H9 (cell line): ENCODE measurements around the gene ATG101. TPM values are rescaled to one million over a fixed set of nuclear protein-coding genes. Genes with fewer than 3 reads are reported as not detected.

ENCODE experiments used
- DNase-seq: peaks from one replicate; pipeline ENCODE4 v3.0.0-alpha.2; 2017
- H2AFZ ChIP-seq: one replicate; pipeline ENCODE4 v1.6.1; 2013; ENCODE audit warnings: mild to moderate bottlenecking, low read length, control low read depth, moderate library complexity
- H2AK5ac ChIP-seq: 2 replicates; pipeline ENCODE4 v1.6.1; 2013; ENCODE audit warnings: low read length, control low read depth, mixed read lengths; ENCODE audit not compliant: insufficient read length
- H2BK120ac ChIP-seq: one replicate; pipeline ENCODE4 v1.6.1; 2013; ENCODE audit warnings: low read depth, mild to moderate bottlenecking, low read length, control low read depth, inconsistent platforms; ENCODE audit not compliant: poor library complexity, severe bottlenecking
- H2BK12ac ChIP-seq: 2 replicates; pipeline ENCODE4 v1.6.1; 2013; ENCODE audit warnings: low read length, control low read depth, mixed read lengths, low read depth; ENCODE audit not compliant: insufficient read length
- H2BK15ac ChIP-seq: 2 replicates; pipeline ENCODE4 v1.6.1; 2013; ENCODE audit warnings: low read depth, low read length, control low read depth
- H2BK20ac ChIP-seq: one replicate; pipeline ENCODE4 v1.6.1; 2013; ENCODE audit warnings: low read depth, mild to moderate bottlenecking, low read length, control low read depth, inconsistent platforms; ENCODE audit not compliant: poor library complexity, severe bottlenecking
- H2BK5ac ChIP-seq: 2 replicates; pipeline ENCODE4 v1.6.1; 2013; ENCODE audit warnings: low read length, control low read depth, mixed read lengths; ENCODE audit not compliant: insufficient read length
- H3K14ac ChIP-seq: 2 replicates; pipeline ENCODE4 v1.6.1; 2013; ENCODE audit warnings: low read length, control low read depth; ENCODE audit not compliant: insufficient read depth
- H3K18ac ChIP-seq: 2 replicates; pipeline ENCODE4 v1.6.1; 2013; ENCODE audit warnings: low read depth, mild to moderate bottlenecking, mixed read lengths, low read length, control low read depth; ENCODE audit not compliant: insufficient read length
- H3K23ac ChIP-seq: 2 replicates; pipeline ENCODE4 v1.6.1; 2013; ENCODE audit warnings: low read length, control low read depth, mixed read lengths, low read depth; ENCODE audit not compliant: insufficient read length
- H3K23me2 ChIP-seq: 2 replicates; pipeline ENCODE4 v1.6.1; 2013; ENCODE audit warnings: low read depth, mild to moderate bottlenecking, mixed read lengths, low read length, control low read depth; ENCODE audit not compliant: insufficient read length, poor library complexity, severe bottlenecking
- H3K27ac ChIP-seq: 2 replicates; pipeline ENCODE4 v1.5.1; 2013; ENCODE audit warnings: low read length, control low read depth, mixed read lengths, low read depth; ENCODE audit not compliant: insufficient read length
- H3K27me3 ChIP-seq: 2 replicates; pipeline ENCODE4 v1.6.1; 2013; ENCODE audit warnings: low read length, control low read depth, inconsistent platforms; ENCODE audit not compliant: insufficient read depth
- H3K4ac ChIP-seq: 2 replicates; pipeline ENCODE4 v1.6.1; 2013; ENCODE audit warnings: low read depth, mild to moderate bottlenecking, control low read depth, inconsistent platforms, low read length, moderate library complexity
- H3K4me1 ChIP-seq: 2 replicates; pipeline ENCODE4 v1.6.1; 2013; ENCODE audit warnings: low read length, control low read depth, inconsistent platforms; ENCODE audit not compliant: insufficient read depth
- H3K4me2 ChIP-seq: 2 replicates; pipeline ENCODE4 v1.6.1; 2013; ENCODE audit warnings: low read length, control low read depth, mixed read lengths; ENCODE audit not compliant: insufficient read length, insufficient read depth
- H3K56ac ChIP-seq: 2 replicates; pipeline ENCODE4 v1.6.1; 2013; ENCODE audit warnings: low read depth, mild to moderate bottlenecking, mixed read lengths, low read length, control low read depth; ENCODE audit not compliant: insufficient read length
- H3K79me1 ChIP-seq: 2 replicates; pipeline ENCODE4 v1.6.1; 2013; ENCODE audit warnings: low read depth, mild to moderate bottlenecking, moderate library complexity, low read length, control low read depth, inconsistent platforms; ENCODE audit not compliant: insufficient read depth, poor library complexity, severe bottlenecking
- H3K79me2 ChIP-seq: 2 replicates; pipeline ENCODE4 v1.6.1; 2013; ENCODE audit warnings: low read length, control low read depth, inconsistent platforms; ENCODE audit not compliant: insufficient read depth
- H3K9ac ChIP-seq: 2 replicates; pipeline ENCODE4 v1.6.1; 2013; ENCODE audit warnings: low read length, control low read depth, mixed read lengths; ENCODE audit not compliant: insufficient read length; ENCODE audit errors: extremely low read depth
- H3K9me3 ChIP-seq: one replicate; pipeline ENCODE4 v1.6.1; 2013; ENCODE audit warnings: low read depth, low read length, inconsistent platforms; ENCODE audit not compliant: control insufficient read depth
- H3T11ph ChIP-seq: one replicate; pipeline ENCODE4 v1.6.1; 2013; ENCODE audit warnings: mild to moderate bottlenecking, low read length, control low read depth, inconsistent platforms
- H4K20me1 ChIP-seq: one replicate; pipeline ENCODE4 v1.6.1; 2013; ENCODE audit not compliant: control insufficient read depth, insufficient read length, insufficient read depth
- H4K5ac ChIP-seq: 2 replicates; pipeline ENCODE4 v1.6.1; 2013; ENCODE audit warnings: low read depth, mild to moderate bottlenecking, mixed read lengths, low read length, control low read depth; ENCODE audit not compliant: insufficient read length
- H4K8ac ChIP-seq: replicated peaks from 2 replicates; pipeline ENCODE4 v1.6.1; 2013; ENCODE audit warnings: low read length, control low read depth, mixed read lengths, low read depth; ENCODE audit not compliant: insufficient read length
- H4K91ac ChIP-seq: 2 replicates; pipeline ENCODE4 v1.6.1; 2013; ENCODE audit warnings: low read depth, mild to moderate bottlenecking, moderate library complexity, mixed read lengths, low read length, control low read depth; ENCODE audit not compliant: insufficient read length
- H3K27ac Mint-ChIP-seq, 3 experiments: 2 replicates in 2 of 3; 3 replicates in 1 of 3; pipeline ENCODE4 v1.8.0; 2020 to 2021; ENCODE audit warnings: mixed read lengths in 3 of 3, mild to moderate bottlenecking in 1 of 3, moderate library complexity in 1 of 3
- H3K27me3 Mint-ChIP-seq: 2 replicates; pipeline ENCODE4 v1.8.0; 2021; ENCODE audit warnings: low read depth, mild to moderate bottlenecking, moderate library complexity, mixed read lengths
- H3K36me3 Mint-ChIP-seq, 3 experiments: 2 replicates in 2 of 3; 3 replicates in 1 of 3; pipeline ENCODE4 v1.8.0; 2020 to 2021; ENCODE audit warnings: low read depth in 3 of 3, mixed read lengths in 3 of 3; ENCODE audit not compliant: insufficient read depth in 1 of 3
- H3K4me1 Mint-ChIP-seq, 2 experiments: 2 replicates each; pipeline ENCODE4 v1.8.0; 2020; ENCODE audit warnings: mixed read lengths in 2 of 2
- H3K4me3 Mint-ChIP-seq, 2 experiments: 2 replicates in 1 of 2; 3 replicates in 1 of 2; pipeline ENCODE4 v1.8.0; 2020 to 2021; ENCODE audit warnings: mild to moderate bottlenecking in 2 of 2, mixed read lengths in 2 of 2, moderate library complexity in 1 of 2
- H3K9me3 Mint-ChIP-seq, 2 experiments: 2 replicates in 1 of 2; 3 replicates in 1 of 2; pipeline ENCODE4 v1.8.0; 2020; ENCODE audit warnings: mild to moderate bottlenecking in 2 of 2, mixed read lengths in 2 of 2, moderate library complexity in 1 of 2
- WGBS: extraction: QIAGEN DNeasy Blood & Tissue Kit; methylation state at CpG from one replicate; pipeline ENCODE4 v1.1.7; 2013; ENCODE audit warnings: missing lambda C conversion rate, low lambda C conversion rate, mixed read lengths; ENCODE audit not compliant: insufficient read length; ENCODE audit errors: extremely low coverage; 5-methylcytosine and 5-hydroxymethylcytosine counted together
- total RNA-seq: library from RNA; stranded (reverse); gene quantifications from 2 replicates; pipeline ENCODE4 v1.2.1, GENCODE V29; 2021
- TF ChIP-seq, protein P1 (sequence below): fragments of 200-600 bp; sonication (generic); conservative IDR thresholded peaks from 3 replicates; pipeline ENCODE4 v1.8.0; 2021; ENCODE audit warnings: antibody characterized with exemption, mild to moderate bottlenecking

ATG101 gene
- total RNA-seq, 1 experiment from 2014 or later: 58.3 TPM

DNA sequence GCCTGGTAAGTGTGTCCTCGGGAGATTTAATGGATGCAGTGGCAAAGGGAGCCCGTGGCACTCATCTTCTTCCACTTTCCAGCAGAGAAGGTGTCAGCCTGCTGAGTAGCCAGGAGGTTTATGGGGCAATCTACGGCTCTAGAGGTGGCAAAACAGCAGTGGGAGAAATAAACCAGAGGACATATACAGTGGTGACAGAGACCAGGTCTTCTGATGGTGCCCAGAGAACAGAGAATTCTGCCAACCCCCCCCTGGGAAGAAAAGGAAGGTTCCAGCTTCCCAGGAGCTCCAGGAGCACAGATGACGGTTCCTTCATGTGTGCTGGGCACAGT is 52.7 kb downstream of the ATG101 start:
- no peaks in the 10 kb centered on the region for H3K79me2 ChIP-seq
- H3K9me3 Mint-ChIP-seq: no peaks in the 10 kb centered on the region
- no peaks in the 10 kb centered on the region for H3K23me2 ChIP-seq
- no peak overlapping the region for H4K5ac ChIP-seq
- H3K36me3 Mint-ChIP-seq: no peaks in the 10 kb centered on the region; a peak in 1 of 7 replicates
- H3K9ac ChIP-seq: no peak overlapping the region
- no peaks in the 10 kb centered on the region for H3K9me3 ChIP-seq
- no peak overlapping the region for H2BK20ac ChIP-seq
- no peak overlapping the region for H2BK15ac ChIP-seq
- H3K23ac ChIP-seq: no peak overlapping the region
- no peak overlapping the region for H3K14ac ChIP-seq
- H3K27ac Mint-ChIP-seq: no peak overlapping the region
- H2BK5ac ChIP-seq: no peak overlapping the region
- H2AK5ac ChIP-seq: no peak overlapping the region
- no peak overlapping the region for H3T11ph ChIP-seq
- TF ChIP-seq, protein P1, sequence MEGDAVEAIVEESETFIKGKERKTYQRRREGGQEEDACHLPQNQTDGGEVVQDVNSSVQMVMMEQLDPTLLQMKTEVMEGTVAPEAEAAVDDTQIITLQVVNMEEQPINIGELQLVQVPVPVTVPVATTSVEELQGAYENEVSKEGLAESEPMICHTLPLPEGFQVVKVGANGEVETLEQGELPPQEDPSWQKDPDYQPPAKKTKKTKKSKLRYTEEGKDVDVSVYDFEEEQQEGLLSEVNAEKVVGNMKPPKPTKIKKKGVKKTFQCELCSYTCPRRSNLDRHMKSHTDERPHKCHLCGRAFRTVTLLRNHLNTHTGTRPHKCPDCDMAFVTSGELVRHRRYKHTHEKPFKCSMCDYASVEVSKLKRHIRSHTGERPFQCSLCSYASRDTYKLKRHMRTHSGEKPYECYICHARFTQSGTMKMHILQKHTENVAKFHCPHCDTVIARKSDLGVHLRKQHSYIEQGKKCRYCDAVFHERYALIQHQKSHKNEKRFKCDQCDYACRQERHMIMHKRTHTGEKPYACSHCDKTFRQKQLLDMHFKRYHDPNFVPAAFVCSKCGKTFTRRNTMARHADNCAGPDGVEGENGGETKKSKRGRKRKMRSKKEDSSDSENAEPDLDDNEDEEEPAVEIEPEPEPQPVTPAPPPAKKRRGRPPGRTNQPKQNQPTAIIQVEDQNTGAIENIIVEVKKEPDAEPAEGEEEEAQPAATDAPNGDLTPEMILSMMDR: no peak
- H3K27ac ChIP-seq: no peak overlapping the region
- H3K56ac ChIP-seq: no peak overlapping the region
- H4K91ac ChIP-seq: no peak overlapping the region
- no peaks in the 10 kb centered on the region for H4K20me1 ChIP-seq
- peaks cover 75 to 91% of the 10 kb centered on the region in 2 experiments for H3K4me1 Mint-ChIP-seq
- H3K4ac ChIP-seq: no peak overlapping the region
- H3K27me3 ChIP-seq: no peaks in the 10 kb centered on the region
- H4K8ac ChIP-seq: no peak overlapping the region
- peaks cover 40% of the 10 kb centered on the region for H3K4me1 ChIP-seq
- whole genome bisulfite sequencing: no CpG with 5 or more reads among the region's 4 CpGs
- H3K79me1 ChIP-seq: no peaks in the 10 kb centered on the region
- no peak overlapping the region for H3K18ac ChIP-seq
- H2BK120ac ChIP-seq: no peak overlapping the region
- no peak overlapping the region for H2AFZ ChIP-seq
- DNase-seq: no peak
- H3K27me3 Mint-ChIP-seq: peaks cover 9% of the 10 kb centered on the region
- H2BK12ac ChIP-seq: no peak overlapping the region
- H3K4me2 ChIP-seq: peak overlapping the region; percentile 26
- H3K4me3 Mint-ChIP-seq: peak overlapping the region in 1 of 2 experiments; percentile 50; a peak in 3 of 5 replicates
